Measurements from ENCODE around the gene DHTKD1. TPM values are rescaled to one million over a fixed set of nuclear protein-coding genes. Genes with fewer than 3 reads are reported as not detected.

DHTKD1 gene
- total RNA-seq, 4 donors from 2014 or later: 14.8 to 32.2 (median 20.2) TPM

- peaks cover 10% of the 10 kb centered on the region for H3K27me3 ChIP-seq
- H3K9me3 ChIP-seq: no peaks in the 10 kb centered on the region
- peaks cover 0 to 3% (median 0%) of the 10 kb centered on the region in 3 donors for H3K4me1 ChIP-seq
- no peak overlapping the region for H3K4me3 ChIP-seq
- H3K36me3 ChIP-seq: no peaks in the 10 kb centered on the region
- no peak overlapping the region for H3K27ac ChIP-seq
- TF ChIP-seq EP300 (IDR thresholded peaks at IDR 0.05) (no peak), POLR2AphosphoS5 (IDR thresholded peaks at IDR 0.05) (no peak), POLR2A (IDR thresholded peaks at IDR 0.05) (no peak), CTCF (IDR thresholded peaks at IDR 0.05) (no peak)
- 51 to 61% methylated on average over 4 of the region's 4 CpGs for WGBS, 2 donors (ENCODE audit: low coverage in 1 of 2)
- ATAC-seq: no peak
Measured at GRCh38 chr10:12051241-12051640, 17.5 kb upstream of the DHTKD1 start.

DNA sequence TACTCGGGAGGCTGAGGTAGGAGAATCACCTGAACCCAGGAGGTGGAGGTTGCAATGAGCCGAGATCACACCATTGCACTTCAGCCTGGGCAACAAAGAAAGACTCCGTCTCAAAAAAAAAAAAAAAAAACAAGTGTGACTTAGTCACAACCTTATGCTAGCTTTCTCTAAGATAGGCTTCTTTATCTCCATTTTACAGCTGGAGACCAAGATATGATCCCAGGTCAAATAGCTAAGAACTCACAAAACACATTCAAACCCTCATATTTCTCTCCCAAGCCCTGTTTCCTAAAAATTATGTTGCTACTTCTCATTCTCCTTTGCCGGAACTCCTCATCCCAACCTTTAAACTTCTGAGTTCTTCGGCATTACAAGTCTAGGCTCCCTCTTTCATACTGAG is 13.0 kb upstream of the DHTKD1 start:
- Histone ChIP-seq H3K36me3 (no peaks in the 10 kb centered on the region), H3K4me3 (no peak overlapping the region), H3K9me3 (no peaks in the 10 kb centered on the region), H3K27ac (no peak overlapping the region), H3K27me3 (no peaks in the 10 kb centered on the region), H3K4me1 (peaks cover 0 to 3% (median 0%) of the 10 kb centered on the region in 3 donors)
- WGBS, 2 donors (ENCODE audit: low coverage in 1 of 2): 75 to 79% methylated on average over 4 to 5 of the region's 5 CpGs
- no peak for TF ChIP-seq CTCF (IDR thresholded peaks at IDR 0.05)
- no peak for TF ChIP-seq EP300 (IDR thresholded peaks at IDR 0.05)
- TF ChIP-seq POLR2AphosphoS5 (IDR thresholded peaks at IDR 0.05): no peak
- no peak for TF ChIP-seq POLR2A (IDR thresholded peaks at IDR 0.05)
- no peak for ATAC-seq

GRCh38 chr10:12056748-12057147 is 12.0 kb upstream of the DHTKD1 start:
- no peak for ATAC-seq
- TF ChIP-seq POLR2AphosphoS5 (IDR thresholded peaks at IDR 0.05) (no peak), EP300 (IDR thresholded peaks at IDR 0.05) (no peak), POLR2A (IDR thresholded peaks at IDR 0.05) (no peak), CTCF (IDR thresholded peaks at IDR 0.05) (no peak)
- Histone ChIP-seq H3K4me3 (no peak overlapping the region), H3K27ac (no peak overlapping the region), H3K4me1 (peaks cover 0 to 3% (median 0%) of the 10 kb centered on the region in 3 donors), H3K36me3 (no peaks in the 10 kb centered on the region), H3K9me3 (no peaks in the 10 kb centered on the region), H3K27me3 (no peaks in the 10 kb centered on the region)
- 51% methylated on average over 3 of the region's 4 CpGs; no CpG with 5 or more reads in 1 of the 2 donors for WGBS, 2 donors (ENCODE audit: low coverage in 1 of 2)

DNA sequence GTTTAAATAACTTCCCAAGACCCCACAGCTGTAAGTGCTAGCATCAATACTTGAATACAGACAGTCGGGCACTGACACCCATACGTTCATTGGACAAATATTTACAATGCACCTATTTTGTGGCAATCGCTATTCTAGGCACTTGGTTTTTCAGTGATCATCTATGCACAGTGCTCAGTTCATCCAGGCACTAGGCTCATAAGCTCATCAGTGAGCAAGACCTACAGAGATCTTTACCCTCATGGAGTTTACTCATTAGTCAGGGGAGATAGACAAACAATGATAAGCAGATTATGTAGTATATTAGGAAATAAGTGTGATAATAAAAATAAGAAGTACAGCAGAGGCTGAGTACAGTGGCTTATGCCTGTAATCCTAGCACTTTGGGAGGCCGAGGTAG is 7.6 kb upstream of the DHTKD1 start:
- TF ChIP-seq POLR2AphosphoS5 (IDR thresholded peaks at IDR 0.05) (no peak), CTCF (IDR thresholded peaks at IDR 0.05) (no peak), EP300 (IDR thresholded peaks at IDR 0.05) (no peak), POLR2A (IDR thresholded peaks at IDR 0.05) (no peak)
- no peaks in the 10 kb centered on the region for H3K4me1 ChIP-seq

GRCh38 chr10:12062754-12063482 is 5.8 kb upstream of the DHTKD1 start:
- Histone ChIP-seq H3K4me3 (no peak overlapping the region), H3K9me3 (no peaks in the 10 kb centered on the region), H3K36me3 (no peaks in the 10 kb centered on the region), H3K27me3 (no peaks in the 10 kb centered on the region), H3K4me1 (no peaks in the 10 kb centered on the region), H3K27ac (no peak overlapping the region)
- TF ChIP-seq POLR2A (IDR thresholded peaks at IDR 0.05): no peak
- TF ChIP-seq POLR2AphosphoS5 (IDR thresholded peaks at IDR 0.05): no peak
- TF ChIP-seq CTCF (IDR thresholded peaks at IDR 0.05): no peak
- ATAC-seq: no peak
- 38 to 50% methylated on average over 6 to 13 of the region's 14 CpGs for WGBS, 2 donors (ENCODE audit: low coverage in 1 of 2)

More for the DNA sequence above, 7.6 kb upstream of the DHTKD1 start:
- no peaks in the 10 kb centered on the region for H3K36me3 ChIP-seq
- no peak overlapping the region for H3K27ac ChIP-seq
- no peaks in the 10 kb centered on the region for H3K27me3 ChIP-seq
- 91 to 93% methylated on average over 1 to 4 of the region's 4 CpGs for WGBS, 2 donors (ENCODE audit: low coverage in 1 of 2)
- H3K4me3 ChIP-seq: no peak overlapping the region
- no peak for ATAC-seq
- no peaks in the 10 kb centered on the region for H3K9me3 ChIP-seq
